WERI-Rb-1 (cell line): ENCODE data around the gene TBC1D9B.

ENCODE experiments used
- DNase-seq: peaks from one replicate; pipeline ENCODE4 v3.0.0-alpha.2; 2020
- H3K27ac ChIP-seq: fragments of 250-450 bp; sonication (Bioruptor Pico); 2 replicates; pipeline ENCODE4 v1.5.1; 2020; ENCODE audit warnings: mild to moderate bottlenecking, moderate library complexity
- H3K27me3 ChIP-seq: fragments of 250-450 bp; sonication (Bioruptor Pico); 2 replicates; pipeline ENCODE4 v1.5.1; 2021; ENCODE audit warnings: mild to moderate bottlenecking, low read depth, moderate library complexity; ENCODE audit not compliant: insufficient read depth, severe bottlenecking
- H3K36me3 ChIP-seq: fragments of 250-450 bp; sonication (Bioruptor Pico); 2 replicates; pipeline ENCODE4 v1.5.1; 2020; ENCODE audit warnings: mild to moderate bottlenecking, moderate library complexity
- H3K4me3 ChIP-seq: 2 replicates; pipeline ENCODE4 v1.5.1; 2011; ENCODE audit warnings: low read depth, mild to moderate bottlenecking, control low read depth, low read length
- H3K9me3 ChIP-seq: fragments of 250-450 bp; sonication (Bioruptor Pico); 2 replicates; pipeline ENCODE4 v1.5.1; 2021; ENCODE audit warnings: mild to moderate bottlenecking, moderate library complexity; ENCODE audit not compliant: severe bottlenecking
- CTCF ChIP-seq: IDR thresholded peaks from 2 replicates; pipeline ENCODE4 v1.5.1; 2011; ENCODE audit warnings: low read depth, mild to moderate bottlenecking, control low read depth, inconsistent platforms, low read length

TBC1D9B gene

GRCh38 chr5:179920175-179920574, 12.5 kb upstream of the TBC1D9B start:
- Histone ChIP-seq H3K36me3 (no peaks in the 10 kb centered on the region), H3K27ac (no peak overlapping the region), H3K9me3 (no peaks in the 10 kb centered on the region), H3K4me3 (no peak overlapping the region), H3K27me3 (no peaks in the 10 kb centered on the region)
- DNase-seq, result no peak
- no peak for TF ChIP-seq CTCF

- DNase-seq, result no peak
- Histone ChIP-seq H3K36me3 (no peaks in the 10 kb centered on the region), H3K4me3 (no peak overlapping the region), H3K9me3 (no peaks in the 10 kb centered on the region), H3K27ac (no peak overlapping the region), H3K27me3 (no peaks in the 10 kb centered on the region)
- TF ChIP-seq CTCF, result no peak
Measured at GRCh38 chr5:179919487-179920060, 11.9 kb upstream of the TBC1D9B start.

- H3K4me3 ChIP-seq, result no peak overlapping the region
- TF ChIP-seq CTCF, result no peak
- DNase-seq, result no peak
- no peaks in the 10 kb centered on the region for H3K9me3 ChIP-seq
- H3K36me3 ChIP-seq, result no peaks in the 10 kb centered on the region
- H3K27me3 ChIP-seq, result no peaks in the 10 kb centered on the region
- H3K27ac ChIP-seq, result no peak overlapping the region
Measured at GRCh38 chr5:179918742-179919486, 11.2 kb upstream of the TBC1D9B start.

- Histone ChIP-seq H3K27me3 (no peaks in the 10 kb centered on the region), H3K4me3 (no peak overlapping the region)
- DNase-seq, result no peak
Measured at GRCh38 chr5:179916523-179916922, 8.8 kb upstream of the TBC1D9B start.

GRCh38 chr5:179915406-179915935, 7.8 kb upstream of the TBC1D9B start:
- no peaks in the 10 kb centered on the region for H3K36me3 ChIP-seq
- H3K27me3 ChIP-seq, result no peaks in the 10 kb centered on the region
- no peak for TF ChIP-seq CTCF
- no peak overlapping the region for H3K4me3 ChIP-seq
- no peak overlapping the region for H3K27ac ChIP-seq
- H3K9me3 ChIP-seq, result no peaks in the 10 kb centered on the region
- no peak for DNase-seq

More at GRCh38 chr5:179916523-179916922, 8.8 kb upstream of the TBC1D9B start:
- Histone ChIP-seq H3K9me3 (no peaks in the 10 kb centered on the region), H3K36me3 (no peaks in the 10 kb centered on the region), H3K27ac (no peak overlapping the region)
- TF ChIP-seq CTCF, result no peak
